ENCODE measurements around the gene TP53TG5.

The TP53TG5 gene
- total RNA-seq: 0.17 to 0.20 reads per million in 2 donors

GRCh38 chr20:45378191-45378590 is at the start of gene TP53TG5:
TSS of gene TP53TG5 (minus strand) at chr20:45378325. CDS start at chr20:45378236, 89 bp downstream.
- DNase-seq: no peak

GRCh38 chr20:45427236-45428149 is 49.4 kb upstream of the TP53TG5 start:
- no peak for DNase-seq

- no peak for DNase-seq
These were observed 48.3 kb upstream of the TP53TG5 start for GRCh38 chr20:45426320-45427016.

GRCh38 chr20:45425561-45425960 is 47.4 kb upstream of the TP53TG5 start:
- DNase-seq: no peak

GRCh38 chr20:45423700-45424099 is 45.6 kb upstream of the TP53TG5 start:
- DNase-seq: no peak

- DNase-seq: no peak
These were observed 42.0 kb upstream of the TP53TG5 start for GRCh38 chr20:45420125-45420524.

GRCh38 chr20:45419188-45420091 is 41.3 kb upstream of the TP53TG5 start:
- no peak for DNase-seq

- no peak for DNase-seq
These were observed 38.8 kb upstream of the TP53TG5 start for GRCh38 chr20:45416917-45417316.

- peak; percentile 72 for DNase-seq
These were observed 37.9 kb upstream of the TP53TG5 start, which contains the start of gene PIGT for GRCh38 chr20:45415822-45416637. TSS of gene PIGT (plus strand) at chr20:45416141. CDS start at chr20:45416157, 16 bp downstream.

GRCh38 chr20:45413479-45413878 is 35.4 kb upstream of the TP53TG5 start:
- no peak for DNase-seq

GRCh38 chr20:45412653-45413052 is 34.5 kb upstream of the TP53TG5 start:
- no peak for DNase-seq

- no peak for DNase-seq
These were observed 32.8 kb upstream of the TP53TG5 start for GRCh38 chr20:45410887-45411286.

- no peak for DNase-seq
These were observed 31.6 kb upstream of the TP53TG5 start for GRCh38 chr20:45409521-45410272.

GRCh38 chr20:45408646-45409213 is 30.6 kb upstream of the TP53TG5 start:
- no peak for DNase-seq

GRCh38 chr20:45407783-45408645 is 29.9 kb upstream of the TP53TG5 start, which contains the start of gene DBNDD2:
TSS of gene DBNDD2 (plus strand) at chr20:45408289. CDS start at chr20:45408468, 179 bp downstream.
- no peak for DNase-seq

GRCh38 chr20:45407067-45407745 is 29.1 kb upstream of the TP53TG5 start:
- no peak for DNase-seq

- DNase-seq: peak; percentile 34
These were observed 28.3 kb upstream of the TP53TG5 start for GRCh38 chr20:45406260-45407066.

All from activated gamma-delta T cell (primary cell).